Liver (tissue), 3 donors: ENCODE measurements around the gene GLI1.

Source experiments
- CTCF ChIP-seq: fragments of 150-350 bp; IDR thresholded peaks from 2 replicates; pipeline ENCODE4 v1.5.1; 2017; ENCODE audit warnings: improper control_type of control experiment, low read depth, low read length; ENCODE audit not compliant: missing input control
- FOXA1 ChIP-seq: IDR thresholded peaks from 2 replicates; pipeline ENCODE4 v1.6.1; 2016; ENCODE audit warnings: antibody characterized with exemption
- GABPA ChIP-seq, 2 donors: IDR thresholded peaks in 1 of 2; conservative IDR thresholded peaks in 1 of 2; 2 replicates each; pipeline ENCODE4 v1.6.1; 2016; ENCODE audit warnings: antibody characterized with exemption in 2 of 2, mild to moderate bottlenecking in 1 of 2, moderate library complexity in 1 of 2
- MAX ChIP-seq: IDR thresholded peaks from 2 replicates; pipeline ENCODE4 v1.6.1; 2016; ENCODE audit warnings: antibody characterized with exemption
- NR2F2 ChIP-seq: IDR thresholded peaks from 2 replicates; pipeline ENCODE4 v1.6.1; 2016; ENCODE audit warnings: antibody characterized with exemption
- RAD21 ChIP-seq, 2 donors: IDR thresholded peaks; 2 replicates each; pipeline ENCODE4 v1.6.1; 2016; ENCODE audit warnings: antibody characterized with exemption in 2 of 2, mild to moderate bottlenecking in 2 of 2
- REST ChIP-seq: IDR thresholded peaks from 2 replicates; pipeline ENCODE4 v1.6.1; 2016; ENCODE audit warnings: antibody characterized with exemption, mild to moderate bottlenecking
- TAF1 ChIP-seq: conservative IDR thresholded peaks from 2 replicates; pipeline ENCODE4 v1.6.1; 2016; ENCODE audit warnings: antibody characterized with exemption, mild to moderate bottlenecking
- YY1 ChIP-seq: IDR thresholded peaks from 2 replicates; pipeline ENCODE4 v1.6.1; 2016; ENCODE audit warnings: antibody characterized with exemption, mild to moderate bottlenecking
- donor health status: healthy.
- donor health status: healthy.

- TF ChIP-seq CTCF (no peak), REST (no peak), NR2F2 (no peak), RAD21 (IDR thresholded peaks at IDR 0.05) (no peak), YY1 (no peak), FOXA1 (no peak), MAX (no peak), GABPA (IDR thresholded peaks at IDR 0.05 in 1 of 2, conservative IDR thresholded peaks at IDR 0.05 in 1 of 2) (no peak), TAF1 (no peak)
These were observed 12.1 kb downstream of the GLI1 start for GRCh38 chr12:57471661-57472060.
